ENCODE data around the gene MAPK11. TPM values are rescaled to one million over a fixed set of nuclear protein-coding genes. Genes with fewer than 3 reads are reported as not detected.
A peak's percentile ranks its signal among the peaks of the same experiment; 100 is the strongest.

MAPK11 gene
- total RNA-seq, 2 experiments from 2014 or later, result 23.1 to 24.6 TPM

- peaks cover 5% of the 10 kb centered on the region for H3K4me1 Mint-ChIP-seq (ENCODE audit: low read depth)
- peak within 1 kb of the TSS; percentile 61 for H3K4me3 Mint-ChIP-seq
- H3K36me3 Mint-ChIP-seq, result no peaks in the 10 kb centered on the region
- no peaks in the 10 kb centered on the region for H3K9me3 Mint-ChIP-seq
- H3K27ac Mint-ChIP-seq, result no peak within 1 kb of the TSS
- intact Hi-C loops (cut with micrococcal nuclease), result no loop called here
- DNase-seq, result no peak
- ChIA-PET CTCF (interaction anchor here (0.9 to 1.9 kb wide), 5 partner anchors 15 to 359 kb away, joined by 3 to 5 read pairs (median 3); no protein-coding TSS in a partner anchor), POLR2A (interaction anchor here (3.5 kb wide), 1 partner anchor 11 kb away, joined by 15 read pairs; the partner anchor contains the start of gene HDAC10)
- H3K27me3 Mint-ChIP-seq, result peaks cover 19% of the 10 kb centered on the region
Measured at GRCh38 chr22:50261615-50262459, 8.3 kb downstream of the MAPK11 start, which contains the start of gene MAPK12. MAPK12 (minus strand) TSS chr22:50261683; CDS start chr22:50261509, 174 bp downstream.

- CTCF ChIA-PET, result interaction anchor here (0.9 to 1.3 kb wide), 4 partner anchors 16 to 360 kb away, joined by 3 to 4 read pairs (median 3); no protein-coding TSS in a partner anchor
- H3K27ac Mint-ChIP-seq, result no peak overlapping the region
- no peaks in the 10 kb centered on the region for H3K9me3 Mint-ChIP-seq
- DNase-seq, result peak; percentile 38
- H3K36me3 Mint-ChIP-seq, result no peaks in the 10 kb centered on the region
- intact Hi-C loops (cut with micrococcal nuclease), result no loop called here
- peak overlapping the region; percentile 39 for H3K4me3 Mint-ChIP-seq
- peaks cover 19% of the 10 kb centered on the region for H3K27me3 Mint-ChIP-seq
- POLR2A ChIA-PET, result interaction anchor here (3.5 kb wide), 1 partner anchor 10 kb away, joined by 15 read pairs; the partner anchor contains the start of gene HDAC10
- peaks cover 5% of the 10 kb centered on the region for H3K4me1 Mint-ChIP-seq (ENCODE audit: low read depth)
Measured at GRCh38 chr22:50260801-50261614, 9.2 kb downstream of the MAPK11 start.

GRCh38 chr22:50260434-50260800 lies 9.8 kb downstream of the MAPK11 start:
- Mint-ChIP-seq H3K4me1 (ENCODE audit: low read depth) (peaks cover 5% of the 10 kb centered on the region), H3K27me3 (peaks cover 19% of the 10 kb centered on the region), H3K36me3 (no peaks in the 10 kb centered on the region), H3K4me3 (peak overlapping the region; percentile 35), H3K27ac (no peak overlapping the region), H3K9me3 (no peaks in the 10 kb centered on the region)
- intact Hi-C loops (cut with micrococcal nuclease), result no loop called here
- CTCF ChIA-PET, result interaction anchor here (1.0 to 1.3 kb wide), 2 partner anchors 16 to 360 kb away, joined by 3 to 4 read pairs; no protein-coding TSS in a partner anchor
- DNase-seq, result no peak
- POLR2A ChIA-PET, result interaction anchor here (3.5 kb wide), 1 partner anchor 9 kb away, joined by 15 read pairs; the partner anchor contains the start of gene HDAC10

GRCh38 chr22:50259302-50259701 lies 10.9 kb downstream of the MAPK11 start:
- intact Hi-C loops (cut with micrococcal nuclease), result no loop called here
- H3K4me3 Mint-ChIP-seq, result peak overlapping the region; percentile 16
- peaks cover 5% of the 10 kb centered on the region for H3K4me1 Mint-ChIP-seq (ENCODE audit: low read depth)
- peaks cover 19% of the 10 kb centered on the region for H3K27me3 Mint-ChIP-seq
- DNase-seq, result no peak
- no peak overlapping the region for H3K27ac Mint-ChIP-seq
- no peaks in the 10 kb centered on the region for H3K9me3 Mint-ChIP-seq
- POLR2A ChIA-PET, result no interaction called here
- H3K36me3 Mint-ChIP-seq, result no peaks in the 10 kb centered on the region
- CTCF ChIA-PET, result no interaction called here

- intact Hi-C loops (cut with micrococcal nuclease), result no loop called here
- Mint-ChIP-seq H3K36me3 (no peaks in the 10 kb centered on the region), H3K27me3 (peaks cover 19% of the 10 kb centered on the region), H3K4me3 (peak overlapping the region; percentile 16), H3K4me1 (ENCODE audit: low read depth) (peaks cover 5% of the 10 kb centered on the region), H3K9me3 (no peaks in the 10 kb centered on the region), H3K27ac (no peak overlapping the region)
- POLR2A ChIA-PET, result no interaction called here
- CTCF ChIA-PET, result no interaction called here
- no peak for DNase-seq
Measured at GRCh38 chr22:50258361-50259292, 11.6 kb downstream of the MAPK11 start.

- no peaks in the 10 kb centered on the region for H3K36me3 Mint-ChIP-seq
- no peak overlapping the region for H3K27ac Mint-ChIP-seq
- peaks cover 5% of the 10 kb centered on the region for H3K4me1 Mint-ChIP-seq (ENCODE audit: low read depth)
- POLR2A ChIA-PET, result no interaction called here
- no peaks in the 10 kb centered on the region for H3K9me3 Mint-ChIP-seq
- DNase-seq, result no peak
- CTCF ChIA-PET, result no interaction called here
- H3K27me3 Mint-ChIP-seq, result peaks cover 16% of the 10 kb centered on the region
- intact Hi-C loops (cut with micrococcal nuclease), result no loop called here
- no peak overlapping the region for H3K4me3 Mint-ChIP-seq
Measured at GRCh38 chr22:50257451-50258360, 12.5 kb downstream of the MAPK11 start.

- Mint-ChIP-seq H3K27ac (no peak overlapping the region), H3K4me3 (no peak overlapping the region), H3K4me1 (ENCODE audit: low read depth) (peaks cover under 1% of the 10 kb centered on the region), H3K27me3 (peaks cover 9% of the 10 kb centered on the region), H3K36me3 (no peaks in the 10 kb centered on the region), H3K9me3 (no peaks in the 10 kb centered on the region)
- ChIA-PET POLR2A (no interaction called here), CTCF (no interaction called here)
- no peak for DNase-seq
- intact Hi-C loops (cut with micrococcal nuclease), result no loop called here
Measured at GRCh38 chr22:50257041-50257440, 13.1 kb downstream of the MAPK11 start.

- ChIA-PET POLR2A (interaction anchor here (1.0 kb wide), 1 partner anchor 252 kb away, joined by 3 read pairs; no protein-coding TSS in a partner anchor), CTCF (no interaction called here)
- no peaks in the 10 kb centered on the region for H3K4me1 Mint-ChIP-seq (ENCODE audit: low read depth)
- intact Hi-C loops (cut with micrococcal nuclease), result no loop called here
- no peak overlapping the region for H3K4me3 Mint-ChIP-seq
- H3K9me3 Mint-ChIP-seq, result no peaks in the 10 kb centered on the region
- no peaks in the 10 kb centered on the region for H3K36me3 Mint-ChIP-seq
- no peak overlapping the region for H3K27ac Mint-ChIP-seq
- H3K27me3 Mint-ChIP-seq, result peaks cover 7% of the 10 kb centered on the region
- no peak for DNase-seq
Measured at GRCh38 chr22:50256258-50256862, 13.8 kb downstream of the MAPK11 start.

- Mint-ChIP-seq H3K4me3 (no peak overlapping the region), H3K27ac (no peak overlapping the region), H3K27me3 (peaks cover 7% of the 10 kb centered on the region), H3K36me3 (no peaks in the 10 kb centered on the region), H3K4me1 (ENCODE audit: low read depth) (peaks cover 2% of the 10 kb centered on the region), H3K9me3 (no peaks in the 10 kb centered on the region)
- CTCF ChIA-PET, result no interaction called here
- intact Hi-C loops (cut with micrococcal nuclease), result no loop called here
- DNase-seq, result no peak
- POLR2A ChIA-PET, result interaction anchor here (1.0 kb wide), 1 partner anchor 253 kb away, joined by 3 read pairs; no protein-coding TSS in a partner anchor
Measured at GRCh38 chr22:50255607-50256006, 14.6 kb downstream of the MAPK11 start.

- Mint-ChIP-seq H3K27me3 (peaks cover 7% of the 10 kb centered on the region), H3K36me3 (no peaks in the 10 kb centered on the region), H3K4me1 (ENCODE audit: low read depth) (peaks cover 6% of the 10 kb centered on the region), H3K9me3 (no peaks in the 10 kb centered on the region), H3K4me3 (peak overlapping the region; percentile 5), H3K27ac (no peak overlapping the region)
- intact Hi-C loops (cut with micrococcal nuclease), result no loop called here
- no peak for DNase-seq
- ChIA-PET CTCF (no interaction called here), POLR2A (no interaction called here)
Measured at GRCh38 chr22:50255099-50255498, 15.1 kb downstream of the MAPK11 start.
